ENCODE results near the gene GPR173.

DNA sequence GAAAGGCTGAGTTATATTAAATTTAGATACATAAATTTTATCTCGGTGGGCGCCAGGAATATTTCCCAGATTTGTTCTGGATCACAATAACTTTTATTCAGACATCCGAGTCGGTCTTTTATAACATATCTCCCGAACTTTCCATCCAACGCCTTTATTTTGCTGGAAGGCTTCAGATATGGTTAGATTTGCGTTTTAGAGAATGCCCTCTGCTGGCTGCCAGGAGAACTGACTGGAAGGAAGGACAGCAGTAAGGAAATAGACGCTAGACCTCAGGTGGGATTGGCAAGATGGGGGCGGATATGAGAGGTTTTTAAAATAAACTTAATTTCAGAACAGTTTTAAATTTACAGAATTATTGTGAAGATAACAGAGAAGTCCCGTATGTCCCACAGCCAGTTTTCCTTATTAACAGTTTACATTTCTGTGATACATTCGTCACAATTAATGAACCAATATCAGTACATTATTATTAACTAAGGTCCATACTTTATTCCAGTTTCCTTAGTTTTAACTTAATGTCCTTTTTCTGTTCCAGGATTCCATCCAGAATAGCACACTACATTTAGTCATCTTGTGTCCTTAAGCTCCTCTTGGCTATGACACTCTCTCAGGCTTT is 40.7 kb downstream of the GPR173 start:
- TF ChIP-seq EP300 (IDR thresholded peaks at IDR 0.05; ENCODE audit: borderline replicate concordance), result no peak
- TF ChIP-seq, protein P1, sequence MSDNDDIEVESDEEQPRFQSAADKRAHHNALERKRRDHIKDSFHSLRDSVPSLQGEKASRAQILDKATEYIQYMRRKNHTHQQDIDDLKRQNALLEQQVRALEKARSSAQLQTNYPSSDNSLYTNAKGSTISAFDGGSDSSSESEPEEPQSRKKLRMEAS (IDR thresholded peaks at IDR 0.05), result no peak
